GM12878 (cell line): ENCODE data around the gene CCL11.

ENCODE experiments used
- ATF3 ChIP-seq: IDR thresholded peaks from 2 replicates; pipeline ENCODE4 v1.6.1; 2011; ENCODE audit warnings: low read depth, mild to moderate bottlenecking, low read length, moderate library complexity, borderline replicate concordance; ENCODE audit errors: extremely low read depth
- EP300 ChIP-seq, 2 experiments: fragments of 150-350 bp in 1 of 2; IDR thresholded peaks; 2 replicates each; pipeline ENCODE4 v1.6.1; 2011 to 2012; ENCODE audit warnings: low read depth in 2 of 2, low read length in 2 of 2, borderline replicate concordance in 1 of 2, improper control_type of control experiment in 1 of 2, inconsistent platforms in 1 of 2; ENCODE audit not compliant: control insufficient read depth in 1 of 2
- JUND ChIP-seq: IDR thresholded peaks from 2 replicates; pipeline ENCODE4 v1.6.1; 2012; ENCODE audit warnings: low read depth, mild to moderate bottlenecking, low read length, improper control_type of control experiment, moderate library complexity
- NRF1 ChIP-seq: conservative IDR thresholded peaks from 2 replicates; pipeline ENCODE4 v1.6.1; 2011; ENCODE audit warnings: mild to moderate bottlenecking, low read depth, low read length, improper control_type of control experiment
- SUZ12 ChIP-seq: fragments of 200-600 bp; sonication (generic); IDR thresholded peaks from one replicate; pipeline ENCODE4 v1.6.1; 2018; ENCODE audit warnings: antibody characterized with exemption, mild to moderate bottlenecking; ENCODE audit not compliant: unreplicated experiment
- USF2 ChIP-seq: IDR thresholded peaks from 2 replicates; pipeline ENCODE4 v1.6.1; 2011; ENCODE audit warnings: low read depth, low read length, improper control_type of control experiment, borderline replicate concordance
- ZZZ3 ChIP-seq: IDR thresholded peaks from 2 replicates; pipeline ENCODE4 v1.6.1; 2011; ENCODE audit warnings: low read depth; ENCODE audit not compliant: control insufficient read depth, insufficient read length

DNA sequence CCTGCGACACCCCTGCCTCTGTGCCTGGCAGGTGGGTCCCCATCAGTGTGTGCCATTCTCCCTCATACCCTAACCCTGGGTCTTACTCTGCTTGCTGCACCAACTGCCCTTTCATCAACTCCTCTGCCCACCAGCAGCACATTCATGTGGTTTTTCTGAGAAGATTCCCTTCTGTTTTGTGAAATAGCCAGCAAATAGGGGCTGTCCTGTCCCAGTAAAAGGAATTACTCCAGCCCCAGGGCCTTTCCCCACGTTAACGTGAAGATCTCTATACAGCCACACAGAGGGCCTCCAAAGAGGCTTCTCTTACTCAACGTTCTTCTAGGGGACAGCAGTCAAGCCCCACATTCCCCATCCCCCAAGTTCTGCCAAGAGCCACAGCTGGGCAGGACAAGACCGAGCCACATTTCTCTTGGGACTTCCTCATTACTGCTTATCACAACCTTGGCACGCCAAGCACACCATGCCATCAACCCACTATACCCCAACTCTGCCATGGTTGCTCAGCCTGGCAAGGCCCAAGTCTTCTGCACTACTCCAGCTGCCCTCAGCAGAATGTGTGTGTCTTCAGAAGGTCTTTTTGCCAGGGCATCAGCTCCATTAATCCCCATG is 49.2 kb upstream of the CCL11 start:
- no peak for TF ChIP-seq EP300 (IDR thresholded peaks at IDR 0.05; ENCODE audit: borderline replicate concordance in 1 of 2, control insufficient read depth in 1 of 2, low read depth in 2 of 2, low read length in 2 of 2)
- no peak for TF ChIP-seq ZZZ3
- no peak for TF ChIP-seq SUZ12
- TF ChIP-seq JUND: no peak
- no peak for TF ChIP-seq ATF3
- TF ChIP-seq NRF1: no peak
- TF ChIP-seq USF2: no peak
